Smooth muscle cell (in vitro differentiated cells): ENCODE data around the gene ZNF775. TPM values are rescaled to one million over a fixed set of nuclear protein-coding genes. Genes with fewer than 3 reads are reported as not detected.

Source experiments
- DNase-seq: peaks from one replicate; lab custom pipeline; 2025; ENCODE audit not compliant: unreplicated experiment; lab: John Stamatoyannopoulos, UW
- H2AFZ ChIP-seq: fragments of 200-600 bp; sonication (generic); 2 replicates; pipeline ENCODE4 v1.6.0; 2016; ENCODE audit warnings: antibody characterized with exemption, low read depth, mild to moderate bottlenecking
- H3F3A ChIP-seq: fragments of 200-600 bp; sonication (generic); 2 replicates; pipeline ENCODE4 v1.6.0; 2017; ENCODE audit warnings: antibody characterized with exemption, low read depth
- H3K27ac ChIP-seq: fragments of 200-600 bp; sonication (generic); 2 replicates; pipeline ENCODE4 v1.5.1; 2016; ENCODE audit warnings: low read depth, mild to moderate bottlenecking
- H3K27me3 ChIP-seq: fragments of 200-600 bp; sonication (generic); 2 replicates; pipeline ENCODE4 v1.6.1; 2016; ENCODE audit warnings: low read depth, mild to moderate bottlenecking
- H3K36me3 ChIP-seq: fragments of 200-600 bp; sonication (generic); 2 replicates; pipeline ENCODE4 v1.5.1; 2016; ENCODE audit warnings: low read depth
- H3K4me1 ChIP-seq: fragments of 200-600 bp; sonication (generic); 2 replicates; pipeline ENCODE4 v1.5.1; 2016; ENCODE audit warnings: low read depth
- H3K4me2 ChIP-seq: fragments of 200-600 bp; sonication (generic); 2 replicates; pipeline ENCODE4 v1.6.0; 2016; ENCODE audit warnings: mild to moderate bottlenecking
- H3K4me3 ChIP-seq: fragments of 200-600 bp; sonication (generic); 2 replicates; pipeline ENCODE4 v1.5.1; 2016; ENCODE audit warnings: mild to moderate bottlenecking
- H3K79me2 ChIP-seq: fragments of 200-600 bp; sonication (generic); 2 replicates; pipeline ENCODE4 v1.6.0; 2016; ENCODE audit warnings: low read depth, mild to moderate bottlenecking
- H3K9ac ChIP-seq: fragments of 200-600 bp; sonication (generic); 2 replicates; pipeline ENCODE4 v1.6.0; 2016; ENCODE audit warnings: low read depth
- H3K9me3 ChIP-seq: fragments of 200-600 bp; sonication (generic); replicated peaks from 2 replicates; pipeline ENCODE4 v1.5.1; 2016; ENCODE audit warnings: low read depth
- H4K20me1 ChIP-seq: fragments of 200-600 bp; sonication (generic); 2 replicates; pipeline ENCODE4 v1.6.0; 2016; ENCODE audit warnings: low read depth
- CTCF ChIP-seq: fragments of 200-600 bp; sonication (generic); IDR thresholded peaks from 2 replicates; pipeline ENCODE4 v1.5.1; 2017; ENCODE audit warnings: borderline replicate concordance, mild to moderate bottlenecking, antibody characterized with exemption; ENCODE audit not compliant: insufficient read depth, poor library complexity, severe bottlenecking
- WGBS: methylation state at CpG from one replicate; pipeline ENCODE4 v1.1.7; 2016; ENCODE audit warnings: low lambda C conversion rate; 5-methylcytosine and 5-hydroxymethylcytosine counted together
- polyA plus RNA-seq: library from polyadenylated mRNA; unstranded; fragments of >200 nt; fragmentation: Nextera tagmentation; extraction: Ambion mirVana; gene quantifications from 2 replicates; pipeline ENCODE4 v1.2.1, GENCODE V29; 2016
- total RNA-seq: library from RNA; depleted of rRNA; stranded (reverse); fragments of >200 nt; gene quantifications from 2 replicates; pipeline ENCODE4 v1.2.3, GENCODE V29; 2014

The ZNF775 gene
- total and polyA plus RNA-seq, 2 experiments from 2014 or later, result 5.9 to 23.8 TPM

- H2AFZ ChIP-seq, result no peak overlapping the region
- 15% methylated on average over 23 of the region's 39 CpGs for WGBS
- H3K9ac ChIP-seq, result no peak overlapping the region
- H3K9me3 ChIP-seq, result no peaks in the 10 kb centered on the region
- H3K4me1 ChIP-seq, result peaks cover 18% of the 10 kb centered on the region
- H3K4me3 ChIP-seq, result peak overlapping the region; percentile 48
- H4K20me1 ChIP-seq, result no peaks in the 10 kb centered on the region
- no peak for DNase-seq
- H3K79me2 ChIP-seq, result no peaks in the 10 kb centered on the region
- no peak for TF ChIP-seq CTCF
- no peaks in the 10 kb centered on the region for H3K36me3 ChIP-seq
- H3F3A ChIP-seq, result no peaks in the 10 kb centered on the region
- H3K27me3 ChIP-seq, result peaks cover 29% of the 10 kb centered on the region
- no peak overlapping the region for H3K27ac ChIP-seq
- peak overlapping the region; percentile 87 for H3K4me2 ChIP-seq
Measured at GRCh38 chr7:150340024-150340749, 38.9 kb upstream of the ZNF775 start.

- H3F3A ChIP-seq, result no peaks in the 10 kb centered on the region
- no peaks in the 10 kb centered on the region for H3K9me3 ChIP-seq
- H3K4me2 ChIP-seq, result peak overlapping the region; percentile 87
- H2AFZ ChIP-seq, result peak overlapping the region; percentile 58
- TF ChIP-seq CTCF, result no peak
- no peak overlapping the region for H3K27ac ChIP-seq
- no peak overlapping the region for H3K9ac ChIP-seq
- 5% methylated on average over 13 of the region's 29 CpGs for WGBS
- no peaks in the 10 kb centered on the region for H3K79me2 ChIP-seq
- no peaks in the 10 kb centered on the region for H4K20me1 ChIP-seq
- H3K4me3 ChIP-seq, result peak overlapping the region; percentile 48
- no peak for DNase-seq
- H3K4me1 ChIP-seq, result peaks cover 16% of the 10 kb centered on the region
- no peaks in the 10 kb centered on the region for H3K36me3 ChIP-seq
- H3K27me3 ChIP-seq, result peaks cover 29% of the 10 kb centered on the region
Measured at GRCh38 chr7:150340875-150341262, 38.3 kb upstream of the ZNF775 start.

- no peak for TF ChIP-seq CTCF
- DNase-seq, result no peak
- Histone ChIP-seq H3K27me3 (peaks cover 29% of the 10 kb centered on the region), H3K4me1 (peaks cover 16% of the 10 kb centered on the region), H3K36me3 (no peaks in the 10 kb centered on the region), H3K4me3 (peak within 1 kb of the TSS; percentile 48), H3K9ac (no peak within 1 kb of the TSS), H3K4me2 (peak within 1 kb of the TSS; percentile 87), H3K27ac (no peak within 1 kb of the TSS), H2AFZ (peak within 1 kb of the TSS; percentile 58), H4K20me1 (no peaks in the 10 kb centered on the region), H3K79me2 (no peaks in the 10 kb centered on the region), H3F3A (no peaks in the 10 kb centered on the region), H3K9me3 (no peaks in the 10 kb centered on the region)
- WGBS, result 4% methylated on average over 27 of the region's 49 CpGs
Measured at GRCh38 chr7:150341263-150342120, 37.6 kb upstream of the ZNF775 start, which contains the start of gene RARRES2. Gene RARRES2, minus strand, starts transcription at chr7:150341629. Its CDS starts 1,020 bp downstream, at chr7:150340609.
